RPMI8226 (cell line): Measurements from ENCODE around the gene CPN2.

Source experiments
- DNase-seq: peaks from one replicate; pipeline ENCODE4 v3.0.0-alpha.2; 2015

Gene CPN2

DNA sequence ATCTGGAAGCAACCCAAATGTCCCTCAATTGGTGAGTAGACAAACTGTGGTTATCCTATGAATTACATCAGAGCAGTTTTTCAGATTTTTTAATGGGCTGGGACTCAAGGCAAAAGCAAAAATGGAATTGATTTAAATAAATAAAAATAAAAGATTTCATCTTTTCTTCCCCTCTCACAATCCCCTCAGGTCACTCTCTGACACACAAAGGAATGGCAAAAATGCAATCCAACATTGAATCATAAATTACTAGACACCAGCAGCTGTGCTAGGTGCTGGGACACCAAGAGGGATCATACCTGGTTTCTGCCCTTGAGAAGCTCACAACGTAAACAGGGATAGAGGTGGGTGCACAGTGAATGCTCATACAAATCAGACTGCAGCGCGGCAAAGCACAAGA, 58.8 kb downstream of the CPN2 start:
- DNase-seq: no peak
